Activated CD8-positive, alpha-beta T cell treated with anti-CD3 and anti-CD28 coated beads, Interleukin-2, amount 10 ng/mL, durations not matched to agents 7 days and 5 days (primary cell): ENCODE results near the gene MIA3. TPM values are rescaled to one million over a fixed set of nuclear protein-coding genes. Genes with fewer than 3 reads are reported as not detected.
A peak's percentile ranks its signal among the peaks of the same experiment; 100 is the strongest.
"Not testable (repeated sequence)": the region's sequence is repeated elsewhere in the genome, so short reads cannot be mapped to it uniquely, and the experiment has no call there.

Source experiments
- ATAC-seq: fragments of 150-1000 bp; cut with Tn5 transposase; one replicate; pipeline ENCODE4 v1.10.0; 2021; ENCODE audit warnings: moderate library complexity
- CTCF ChIA-PET: fragments of 350-600 bp; sonication (Branson Sonifier 250); formaldehyde crosslinking; loops from one replicate; lab custom pipeline; 2021; ENCODE audit warnings: antibody characterized with exemption; lab: Charles Lee
- POLR2A ChIA-PET: fragments of 350-600 bp; sonication (Branson Sonifier 250); formaldehyde crosslinking; loops from one replicate; lab custom pipeline; 2021; ENCODE audit warnings: antibody characterized with exemption; lab: Charles Lee
- DNase-seq: peaks from one replicate; pipeline ENCODE4 v3.0.0-alpha.2; 2020
- H3K27ac Mint-ChIP-seq: one replicate; pipeline ENCODE4 v1.8.0; 2021; ENCODE audit warnings: mild to moderate bottlenecking, mixed read lengths
- H3K27me3 Mint-ChIP-seq: one replicate; pipeline ENCODE4 v1.8.0; 2021; ENCODE audit warnings: low read depth, mixed read lengths
- H3K36me3 Mint-ChIP-seq: one replicate; pipeline ENCODE4 v1.8.0; 2021; ENCODE audit warnings: low read depth, mixed read lengths
- H3K4me1 Mint-ChIP-seq: one replicate; pipeline ENCODE4 v1.8.0; 2021; ENCODE audit warnings: low read depth, mixed read lengths
- H3K4me3 Mint-ChIP-seq: one replicate; pipeline ENCODE4 v1.8.0; 2021; ENCODE audit warnings: mild to moderate bottlenecking, mixed read lengths
- H3K9me3 Mint-ChIP-seq: one replicate; pipeline ENCODE4 v1.8.0; 2022; ENCODE audit warnings: mixed read lengths; ENCODE audit not compliant: insufficient read depth
- total RNA-seq, 2 experiments: library from RNA; stranded (reverse); gene quantifications; one replicate each; pipeline ENCODE4 v1.2.3, GENCODE V29; 2021

The MIA3 gene
- total RNA-seq, 2 experiments from 2014 or later, result 47.4 to 56.2 TPM

DNA sequence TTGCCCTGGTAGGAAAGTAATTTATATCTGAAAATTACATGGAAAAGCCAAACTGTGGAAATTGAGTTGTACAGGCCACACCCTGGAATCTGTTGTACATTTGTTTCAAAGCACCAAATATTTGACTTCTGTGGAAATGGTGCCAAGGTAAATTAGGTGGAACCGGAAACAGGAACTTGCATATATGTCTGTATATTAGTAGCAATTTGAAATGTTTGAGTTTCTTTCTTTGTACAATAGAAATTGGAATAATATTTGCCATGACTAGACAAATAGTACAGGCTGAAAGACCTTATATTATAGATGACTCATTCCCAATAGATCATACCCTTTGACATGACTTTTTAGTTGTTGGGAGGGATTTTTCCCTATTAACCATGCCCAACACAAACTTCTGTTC is 17.6 kb upstream of the MIA3 start:
- H3K4me3 Mint-ChIP-seq, result no peak overlapping the region
- H3K36me3 Mint-ChIP-seq, result no peaks in the 10 kb centered on the region
- ATAC-seq, result no peak
- H3K27me3 Mint-ChIP-seq, result peaks cover 6% of the 10 kb centered on the region
- ChIA-PET CTCF (interaction anchor here (0.8 to 1.1 kb wide), 2 partner anchors 9 to 135 kb away, joined by 3 read pairs; no protein-coding TSS in a partner anchor), POLR2A (no interaction called here)
- DNase-seq, result no peak
- H3K4me1 Mint-ChIP-seq, result no peaks in the 10 kb centered on the region
- no peak overlapping the region for H3K27ac Mint-ChIP-seq
- H3K9me3 Mint-ChIP-seq, result no peaks in the 10 kb centered on the region

- Mint-ChIP-seq H3K36me3 (no peaks in the 10 kb centered on the region), H3K27me3 (peaks cover 6% of the 10 kb centered on the region), H3K9me3 (no peaks in the 10 kb centered on the region), H3K4me3 (no peak overlapping the region), H3K27ac (no peak overlapping the region), H3K4me1 (no peaks in the 10 kb centered on the region)
- ATAC-seq (no peak), DNase-seq (no peak)
- CTCF ChIA-PET, result no interaction called here
- POLR2A ChIA-PET, result no interaction called here
Observed at GRCh38 chr1:222601257-222601656, 16.6 kb upstream of the MIA3 start.

- Mint-ChIP-seq H3K9me3 (peaks cover 6% of the 10 kb centered on the region), H3K4me3 (no peak overlapping the region), H3K27ac (no peak overlapping the region), H3K27me3 (peaks cover 23% of the 10 kb centered on the region), H3K36me3 (no peaks in the 10 kb centered on the region), H3K4me1 (no peaks in the 10 kb centered on the region)
- no peak for ATAC-seq
- CTCF ChIA-PET, result interaction anchor here (1.6 kb wide), 1 partner anchor 151 kb away, joined by 3 read pairs; no protein-coding TSS in a partner anchor
- POLR2A ChIA-PET, result no interaction called here
- DNase-seq, result no peak
Observed at GRCh38 chr1:222606757-222607156, 11.1 kb upstream of the MIA3 start.

DNA sequence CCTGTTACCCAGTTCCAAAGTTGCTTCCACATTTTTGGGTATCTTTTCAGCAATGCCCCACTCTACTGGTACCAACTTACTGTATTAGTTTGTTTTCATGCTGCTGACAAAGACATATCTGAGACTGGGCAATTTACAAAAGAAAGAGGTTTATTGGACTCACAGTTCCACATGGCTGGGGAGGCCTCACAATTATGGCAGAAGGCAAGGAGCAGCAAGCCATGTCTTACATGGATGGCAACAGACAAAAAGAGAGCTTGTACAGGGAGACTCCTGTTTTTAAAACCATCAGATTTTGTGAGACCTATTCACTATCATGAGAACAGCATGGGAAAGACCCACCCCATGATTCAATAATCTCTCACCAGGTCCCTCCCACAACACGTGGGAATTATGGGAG is 8.8 kb upstream of the MIA3 start:
- H3K27ac Mint-ChIP-seq, ATAC-seq, DNase-seq, H3K4me3 Mint-ChIP-seq, H3K9me3 Mint-ChIP-seq, H3K4me1 Mint-ChIP-seq, POLR2A ChIA-PET, H3K36me3 Mint-ChIP-seq: not testable (repeated sequence)
- CTCF ChIA-PET, result interaction anchor here (1.7 kb wide), 1 partner anchor 23 kb away, joined by 6 read pairs; no protein-coding TSS in a partner anchor
- peaks cover 36% of the 10 kb centered on the region for H3K27me3 Mint-ChIP-seq

DNA sequence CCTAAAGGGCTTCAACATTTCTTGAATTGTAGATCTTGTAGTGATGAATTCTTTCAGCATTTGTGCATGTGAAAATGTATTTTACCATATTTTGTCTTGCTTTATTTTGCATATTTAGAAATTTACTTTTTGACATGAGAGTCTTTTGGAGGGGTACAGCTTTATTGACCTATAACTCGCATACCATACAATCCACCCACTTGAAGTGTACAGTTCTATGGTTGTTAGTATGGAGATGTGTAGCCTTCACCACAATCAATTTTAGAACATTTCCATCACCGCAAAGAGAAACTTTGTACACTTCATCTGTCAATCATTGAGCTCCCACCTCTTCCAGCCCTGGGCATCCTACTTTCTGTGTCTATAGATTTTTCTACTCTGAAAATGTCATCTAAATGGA is 7.2 kb upstream of the MIA3 start:
- Mint-ChIP-seq H3K36me3 (no peaks in the 10 kb centered on the region), H3K27me3 (peaks cover 43% of the 10 kb centered on the region), H3K4me3 (no peak overlapping the region), H3K4me1 (no peaks in the 10 kb centered on the region), H3K27ac (no peak overlapping the region), H3K9me3 (peaks cover 6% of the 10 kb centered on the region)
- ATAC-seq (no peak), DNase-seq (no peak)
- ChIA-PET CTCF (interaction anchor here (1.7 kb wide), 1 partner anchor 25 kb away, joined by 6 read pairs; no protein-coding TSS in a partner anchor), POLR2A (no interaction called here)

- POLR2A ChIA-PET, result no interaction called here
- DNase-seq (no peak), ATAC-seq (no peak)
- Mint-ChIP-seq H3K9me3 (peaks cover 6% of the 10 kb centered on the region), H3K27ac (no peak overlapping the region), H3K27me3 (peaks cover 45% of the 10 kb centered on the region), H3K36me3 (no peaks in the 10 kb centered on the region), H3K4me1 (peaks cover 6% of the 10 kb centered on the region), H3K4me3 (no peak overlapping the region)
- CTCF ChIA-PET, result interaction anchor here (1.2 kb wide), 1 partner anchor 21 kb away, joined by 4 read pairs; no protein-coding TSS in a partner anchor
Observed at GRCh38 chr1:222613627-222614026, 4.3 kb upstream of the MIA3 start.

GRCh38 chr1:222616525-222616924 is 1.4 kb upstream of the MIA3 start:
- peaks cover 19% of the 10 kb centered on the region for H3K4me1 Mint-ChIP-seq
- peaks cover 5% of the 10 kb centered on the region for H3K36me3 Mint-ChIP-seq
- ATAC-seq (no peak), DNase-seq (no peak)
- H3K27me3 Mint-ChIP-seq, result peaks cover 28% of the 10 kb centered on the region
- H3K9me3 Mint-ChIP-seq, result no peaks in the 10 kb centered on the region
- no peak overlapping the region for H3K27ac Mint-ChIP-seq
- no peak overlapping the region for H3K4me3 Mint-ChIP-seq
- ChIA-PET POLR2A (interaction anchor here (0.8 to 1.2 kb wide), 3 partner anchors 18 to 28 kb away, joined by 3 to 5 read pairs (median 4); partner anchors contain the start of gene TAF1A), CTCF (interaction anchor here (0.6 to 1.8 kb wide), 2 partner anchors 18 to 32 kb away, joined by 3 to 8 read pairs; no protein-coding TSS in a partner anchor)

DNA sequence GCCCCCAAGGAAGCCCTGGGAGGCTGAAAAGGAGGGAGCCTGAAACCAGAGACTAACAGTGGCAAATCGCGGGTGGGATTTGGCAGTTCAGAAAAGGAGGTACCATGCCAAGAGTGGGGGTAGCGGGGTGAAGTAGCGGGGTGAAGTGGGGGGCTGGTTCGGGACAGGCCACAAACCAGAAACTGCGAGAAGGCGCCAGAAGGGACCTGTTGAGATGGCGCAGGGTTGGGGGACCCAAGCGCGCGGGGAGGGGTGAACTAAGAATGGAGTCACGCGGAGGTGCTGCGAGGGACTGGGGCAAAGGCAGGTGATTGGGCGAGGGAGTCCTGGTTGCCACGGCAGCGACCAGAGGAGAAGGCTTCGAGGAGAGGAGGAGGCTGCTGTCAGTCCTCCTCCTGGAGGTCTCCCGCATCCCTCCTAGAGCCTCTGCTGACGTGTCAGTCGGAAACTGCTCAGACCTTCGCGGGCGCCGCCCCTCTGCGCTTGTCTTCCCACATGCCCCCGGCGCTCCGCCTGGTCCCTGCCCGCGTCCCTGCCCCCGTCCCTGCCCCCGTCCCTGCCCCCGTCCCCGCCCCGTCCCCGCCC is 438 bp upstream of the MIA3 start:
- peak; percentile 96 for ATAC-seq
- ChIA-PET POLR2A (interaction anchor here (0.8 to 1.2 kb wide), 2 partner anchors 17 to 27 kb away, joined by 3 to 4 read pairs; no protein-coding TSS in a partner anchor), CTCF (interaction anchor here (1.8 to 5.1 kb wide), 2 partner anchors 17 kb away, joined by 8 to 43 read pairs; no protein-coding TSS in a partner anchor)
- H3K4me3 Mint-ChIP-seq, result peak overlapping the region; percentile 83
- H3K27me3 Mint-ChIP-seq, result peaks cover 23% of the 10 kb centered on the region
- DNase-seq, result peak; percentile 96
- peak overlapping the region; percentile 90 for H3K27ac Mint-ChIP-seq
- peaks cover 19% of the 10 kb centered on the region for H3K4me1 Mint-ChIP-seq
- no peaks in the 10 kb centered on the region for H3K9me3 Mint-ChIP-seq
- H3K36me3 Mint-ChIP-seq, result peaks cover 5% of the 10 kb centered on the region

- POLR2A ChIA-PET, result interaction anchor here (0.9 to 2.7 kb wide), 3 partner anchors 21 to 94 kb away, joined by 3 to 10 read pairs (median 4); partner anchors contain the start of genes AIDA and BROX
- H3K36me3 Mint-ChIP-seq, result peaks cover 12% of the 10 kb centered on the region
- ATAC-seq, result no peak
- H3K4me3 Mint-ChIP-seq, result peak overlapping the region; percentile 81
- DNase-seq, result no peak
- peaks cover 13% of the 10 kb centered on the region for H3K27me3 Mint-ChIP-seq
- CTCF ChIA-PET, result interaction anchor here (1.0 to 5.1 kb wide), 6 partner anchors 15 to 164 kb away, joined by 3 to 43 read pairs (median 4); partner anchors contain the start of gene TAF1A
- peaks cover 19% of the 10 kb centered on the region for H3K4me1 Mint-ChIP-seq
- no peaks in the 10 kb centered on the region for H3K9me3 Mint-ChIP-seq
- H3K27ac Mint-ChIP-seq, result peak overlapping the region; percentile 75
Observed at GRCh38 chr1:222618880-222619596, 1.1 kb downstream of the MIA3 start.

DNA sequence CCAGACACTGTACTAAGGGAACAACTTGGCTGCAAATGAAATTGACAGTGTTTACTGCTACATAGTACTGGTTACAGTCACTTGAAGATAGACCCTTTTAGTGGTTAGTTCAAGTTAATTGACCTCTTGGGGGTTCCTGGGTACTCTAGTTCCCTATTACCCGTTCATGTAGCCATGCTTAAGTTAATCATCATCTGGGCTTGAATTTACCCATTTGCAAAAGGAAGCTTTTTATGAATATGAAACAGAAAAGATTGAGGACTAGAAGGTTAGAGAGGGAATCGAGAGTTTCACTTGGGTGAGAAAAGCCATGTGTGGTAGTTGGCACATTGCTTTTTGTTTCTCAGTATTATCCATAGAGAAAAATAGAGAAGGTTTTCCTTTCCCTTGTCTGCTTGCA is 2.7 kb downstream of the MIA3 start:
- H3K4me1 Mint-ChIP-seq, result peaks cover 19% of the 10 kb centered on the region
- H3K4me3 Mint-ChIP-seq, result no peak overlapping the region
- peaks cover 13% of the 10 kb centered on the region for H3K36me3 Mint-ChIP-seq
- ATAC-seq (no peak), DNase-seq (no peak)
- POLR2A ChIA-PET, result interaction anchor here (2.7 kb wide), 1 partner anchor 92 kb away, joined by 10 read pairs; the partner anchor contains the start of genes AIDA and BROX
- H3K9me3 Mint-ChIP-seq, result no peaks in the 10 kb centered on the region
- peaks cover 4% of the 10 kb centered on the region for H3K27me3 Mint-ChIP-seq
- no peak overlapping the region for H3K27ac Mint-ChIP-seq
- CTCF ChIA-PET, result interaction anchor here (1.7 to 5.1 kb wide), 3 partner anchors 13 to 165 kb away, joined by 4 to 43 read pairs (median 8); partner anchors contain the start of gene TAF1A

GRCh38 chr1:222622765-222623164 is 4.9 kb downstream of the MIA3 start:
- peaks cover 14% of the 10 kb centered on the region for H3K4me1 Mint-ChIP-seq
- DNase-seq, result no peak
- H3K9me3 Mint-ChIP-seq, result no peaks in the 10 kb centered on the region
- peaks cover 22% of the 10 kb centered on the region for H3K36me3 Mint-ChIP-seq
- ChIA-PET POLR2A (no interaction called here), CTCF (interaction anchor here (2.1 to 5.1 kb wide), 2 partner anchors 11 to 157 kb away, joined by 6 to 43 read pairs; no protein-coding TSS in a partner anchor)
- H3K4me3 Mint-ChIP-seq, result no peak overlapping the region
- no peak overlapping the region for H3K27ac Mint-ChIP-seq
- no peak for ATAC-seq
- H3K27me3 Mint-ChIP-seq, result no peaks in the 10 kb centered on the region
